Endothelial cell of umbilical vein (primary cell): Measurements from ENCODE around the gene IGFBP1.

Experiments
- CTCF ChIP-seq, 2 donors: IDR thresholded peaks; 1 replicate in 1 of 2; 2 replicates in 1 of 2; pipeline ENCODE4 v1.5.1; 2011; ENCODE audit warnings: low read length in 2 of 2, mild to moderate bottlenecking in 2 of 2, moderate library complexity in 2 of 2, control low read depth in 1 of 2, inconsistent platforms in 1 of 2, low read depth in 1 of 2; ENCODE audit not compliant: insufficient read depth in 1 of 2; ENCODE audit errors: extremely low read depth in 1 of 2
- EZH2 ChIP-seq: IDR thresholded peaks from 2 replicates; pipeline ENCODE4 v1.6.1; 2012; ENCODE audit warnings: borderline replicate concordance, low read depth, mild to moderate bottlenecking, moderate library complexity, low read length, inconsistent platforms; ENCODE audit not compliant: severe bottlenecking
- MAX ChIP-seq: IDR thresholded peaks from 2 replicates; pipeline ENCODE4 v1.6.1; 2011; ENCODE audit not compliant: insufficient read depth, insufficient read length

- TF ChIP-seq EZH2 (no peak), CTCF (IDR thresholded peaks at IDR 0.05; ENCODE audit: extremely low read depth in 1 of 2, insufficient read depth in 1 of 2, low read depth in 1 of 2, low read length in 2 of 2) (no peak), MAX (no peak)
Observed at GRCh38 chr7:45888993-45889366, 692 bp downstream of the IGFBP1 start.
